ENCODE measurements around the gene RAB30. TPM values are rescaled to one million over a fixed set of nuclear protein-coding genes. Genes with fewer than 3 reads are reported as not detected.

Gene RAB30
- total RNA-seq, 1 donor from 2014 or later: 15.4 TPM

GRCh38 chr11:83070731-83071566 lies 748 bp downstream of the RAB30 start:
- peak; percentile 12 for TF ChIP-seq CTCF (conservative IDR thresholded peaks at IDR 0.05)
- Mint-ChIP-seq H3K27ac (ENCODE audit: unreplicated experiment) (no peak overlapping the region), H3K27me3 (ENCODE audit: low read depth) (no peaks in the 10 kb centered on the region), H3K36me3 (ENCODE audit: low read depth) (peaks cover 8% of the 10 kb centered on the region), H3K9me3 (no peaks in the 10 kb centered on the region), H3K4me1 (peaks cover 17% of the 10 kb centered on the region), H3K4me3 (no peak overlapping the region)
- DNase-seq (ENCODE audit: low read depth, low spot score): no peak

GRCh38 chr11:83070044-83070701 lies 1.5 kb downstream of the RAB30 start:
- Mint-ChIP-seq H3K27me3 (ENCODE audit: low read depth) (no peaks in the 10 kb centered on the region), H3K27ac (ENCODE audit: unreplicated experiment) (no peak overlapping the region), H3K4me3 (no peak overlapping the region), H3K4me1 (peaks cover 17% of the 10 kb centered on the region), H3K9me3 (no peaks in the 10 kb centered on the region), H3K36me3 (ENCODE audit: low read depth) (peaks cover 8% of the 10 kb centered on the region)
- DNase-seq (ENCODE audit: low read depth, low spot score): no peak
- no peak for TF ChIP-seq CTCF (conservative IDR thresholded peaks at IDR 0.05)

- no peak overlapping the region for H3K4me3 Mint-ChIP-seq
- no peak for DNase-seq (ENCODE audit: low read depth, low spot score)
- H3K4me1 Mint-ChIP-seq: peaks cover 17% of the 10 kb centered on the region
- H3K9me3 Mint-ChIP-seq: no peaks in the 10 kb centered on the region
- TF ChIP-seq CTCF (conservative IDR thresholded peaks at IDR 0.05): no peak
- peaks cover 6% of the 10 kb centered on the region for H3K36me3 Mint-ChIP-seq (ENCODE audit: low read depth)
- H3K27ac Mint-ChIP-seq (ENCODE audit: unreplicated experiment): no peak overlapping the region
- H3K27me3 Mint-ChIP-seq (ENCODE audit: low read depth): no peaks in the 10 kb centered on the region
These were observed 2.2 kb downstream of the RAB30 start for GRCh38 chr11:83069441-83070043.

- Mint-ChIP-seq H3K4me1 (peaks cover 12% of the 10 kb centered on the region), H3K9me3 (no peaks in the 10 kb centered on the region), H3K27ac (ENCODE audit: unreplicated experiment) (no peak overlapping the region), H3K4me3 (peak overlapping the region; percentile 18), H3K36me3 (ENCODE audit: low read depth) (peaks cover 2% of the 10 kb centered on the region), H3K27me3 (ENCODE audit: low read depth) (no peaks in the 10 kb centered on the region)
- TF ChIP-seq CTCF (conservative IDR thresholded peaks at IDR 0.05): no peak
- no peak for DNase-seq (ENCODE audit: low read depth, low spot score)
These were observed 3.1 kb downstream of the RAB30 start for GRCh38 chr11:83068568-83068967.

GRCh38 chr11:83064011-83064410 lies 7.7 kb downstream of the RAB30 start:
- Mint-ChIP-seq H3K4me1 (peaks cover 3% of the 10 kb centered on the region), H3K4me3 (no peak overlapping the region), H3K9me3 (no peaks in the 10 kb centered on the region), H3K27ac (ENCODE audit: unreplicated experiment) (no peak overlapping the region), H3K36me3 (ENCODE audit: low read depth) (peaks cover 3% of the 10 kb centered on the region), H3K27me3 (ENCODE audit: low read depth) (no peaks in the 10 kb centered on the region)
- DNase-seq (ENCODE audit: low read depth, low spot score): no peak
- no peak for TF ChIP-seq CTCF (conservative IDR thresholded peaks at IDR 0.05)
